HEK293 (cell line): ENCODE results near the gene EPHX1.

Experiments
- KLF16 ChIP-seq: fragments of 450-650 bp; formaldehyde crosslinking; IDR thresholded peaks from 2 replicates; pipeline ENCODE4 v1.5.1; 2017; ENCODE audit warnings: missing biosample characterization, missing genetic modification characterization
- YY2 ChIP-seq: fragments of 450-650 bp; formaldehyde crosslinking; IDR thresholded peaks from 2 replicates; pipeline ENCODE4 v1.5.1; 2016; ENCODE audit warnings: missing biosample characterization, missing genetic modification characterization
- ZNF133 ChIP-seq: fragments of 450-650 bp; formaldehyde crosslinking; IDR thresholded peaks from 2 replicates; pipeline ENCODE4 v1.5.1; 2016; ENCODE audit warnings: missing biosample characterization, missing genetic modification characterization
- ZNF274 ChIP-seq, 2 experiments: fragments of 200-500 bp in 1 of 2; fragments of 450-650 bp in 1 of 2; sonication (Bioruptor generic) in 1 of 2; formaldehyde crosslinking in 1 of 2; IDR thresholded peaks; 2 replicates each; pipeline versions ENCODE4 v1.5.1 to v1.6.1; 2014 to 2016; ENCODE audit warnings: borderline replicate concordance in 1 of 2, inconsistent platforms in 1 of 2, low read length in 1 of 2, missing biosample characterization in 1 of 2, missing genetic modification characterization in 1 of 2
- TF ChIP-seq, protein P1 (sequence below): fragments of 450-650 bp; formaldehyde crosslinking; IDR thresholded peaks from 2 replicates; pipeline ENCODE4 v1.5.1; 2016; ENCODE audit warnings: missing biosample characterization, missing genetic modification characterization, low read depth

DNA sequence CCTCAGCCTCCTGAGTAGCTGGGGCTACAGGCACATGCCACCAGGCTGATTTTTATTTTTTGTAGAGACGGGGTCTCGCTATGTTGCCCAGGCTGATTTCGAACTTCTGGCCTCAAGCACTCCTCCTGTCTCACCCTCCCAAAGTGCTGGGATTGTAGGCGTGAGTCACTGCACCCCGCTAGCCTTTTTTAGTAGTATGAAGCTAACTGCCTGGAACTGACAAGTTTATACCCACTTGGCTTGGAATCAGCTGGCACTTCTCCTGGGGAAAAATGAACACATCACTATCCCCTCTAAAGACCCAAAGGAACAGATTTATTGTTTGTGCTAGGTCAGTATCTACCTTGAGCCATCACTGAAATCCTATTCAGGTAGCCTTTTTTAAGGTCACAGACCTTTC is 53.2 kb downstream of the EPHX1 start:
- TF ChIP-seq ZNF274 (IDR thresholded peaks at IDR 0.05; ENCODE audit: low read length): no peak
- no peak for TF ChIP-seq ZNF274 (tag by site-specific recombination; IDR thresholded peaks at IDR 0.05; ENCODE audit: borderline replicate concordance)
- no peak for TF ChIP-seq YY2 (tag by site-specific recombination)
- no peak for TF ChIP-seq KLF16 (tag by site-specific recombination)
- no peak for TF ChIP-seq ZNF133 (tag by site-specific recombination)
- TF ChIP-seq, protein P1, sequence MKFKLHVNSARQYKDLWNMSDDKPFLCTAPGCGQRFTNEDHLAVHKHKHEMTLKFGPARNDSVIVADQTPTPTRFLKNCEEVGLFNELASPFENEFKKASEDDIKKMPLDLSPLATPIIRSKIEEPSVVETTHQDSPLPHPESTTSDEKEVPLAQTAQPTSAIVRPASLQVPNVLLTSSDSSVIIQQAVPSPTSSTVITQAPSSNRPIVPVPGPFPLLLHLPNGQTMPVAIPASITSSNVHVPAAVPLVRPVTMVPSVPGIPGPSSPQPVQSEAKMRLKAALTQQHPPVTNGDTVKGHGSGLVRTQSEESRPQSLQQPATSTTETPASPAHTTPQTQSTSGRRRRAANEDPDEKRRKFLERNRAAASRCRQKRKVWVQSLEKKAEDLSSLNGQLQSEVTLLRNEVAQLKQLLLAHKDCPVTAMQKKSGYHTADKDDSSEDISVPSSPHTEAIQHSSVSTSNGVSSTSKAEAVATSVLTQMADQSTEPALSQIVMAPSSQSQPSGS: no peak
